Middle frontal gyrus (tissue), 1 donor: ENCODE data around the gene MAP3K13.

ENCODE experiments used
- DNase-seq: peaks from one replicate; pipeline ENCODE4 v3.0.0-alpha.2; 2015; ENCODE audit warnings: low spot score; ENCODE audit errors: extremely low spot score

The MAP3K13 gene, protein sequence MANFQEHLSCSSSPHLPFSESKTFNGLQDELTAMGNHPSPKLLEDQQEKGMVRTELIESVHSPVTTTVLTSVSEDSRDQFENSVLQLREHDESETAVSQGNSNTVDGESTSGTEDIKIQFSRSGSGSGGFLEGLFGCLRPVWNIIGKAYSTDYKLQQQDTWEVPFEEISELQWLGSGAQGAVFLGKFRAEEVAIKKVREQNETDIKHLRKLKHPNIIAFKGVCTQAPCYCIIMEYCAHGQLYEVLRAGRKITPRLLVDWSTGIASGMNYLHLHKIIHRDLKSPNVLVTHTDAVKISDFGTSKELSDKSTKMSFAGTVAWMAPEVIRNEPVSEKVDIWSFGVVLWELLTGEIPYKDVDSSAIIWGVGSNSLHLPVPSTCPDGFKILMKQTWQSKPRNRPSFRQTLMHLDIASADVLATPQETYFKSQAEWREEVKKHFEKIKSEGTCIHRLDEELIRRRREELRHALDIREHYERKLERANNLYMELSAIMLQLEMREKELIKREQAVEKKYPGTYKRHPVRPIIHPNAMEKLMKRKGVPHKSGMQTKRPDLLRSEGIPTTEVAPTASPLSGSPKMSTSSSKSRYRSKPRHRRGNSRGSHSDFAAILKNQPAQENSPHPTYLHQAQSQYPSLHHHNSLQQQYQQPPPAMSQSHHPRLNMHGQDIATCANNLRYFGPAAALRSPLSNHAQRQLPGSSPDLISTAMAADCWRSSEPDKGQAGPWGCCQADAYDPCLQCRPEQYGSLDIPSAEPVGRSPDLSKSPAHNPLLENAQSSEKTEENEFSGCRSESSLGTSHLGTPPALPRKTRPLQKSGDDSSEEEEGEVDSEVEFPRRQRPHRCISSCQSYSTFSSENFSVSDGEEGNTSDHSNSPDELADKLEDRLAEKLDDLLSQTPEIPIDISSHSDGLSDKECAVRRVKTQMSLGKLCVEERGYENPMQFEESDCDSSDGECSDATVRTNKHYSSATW

DNA sequence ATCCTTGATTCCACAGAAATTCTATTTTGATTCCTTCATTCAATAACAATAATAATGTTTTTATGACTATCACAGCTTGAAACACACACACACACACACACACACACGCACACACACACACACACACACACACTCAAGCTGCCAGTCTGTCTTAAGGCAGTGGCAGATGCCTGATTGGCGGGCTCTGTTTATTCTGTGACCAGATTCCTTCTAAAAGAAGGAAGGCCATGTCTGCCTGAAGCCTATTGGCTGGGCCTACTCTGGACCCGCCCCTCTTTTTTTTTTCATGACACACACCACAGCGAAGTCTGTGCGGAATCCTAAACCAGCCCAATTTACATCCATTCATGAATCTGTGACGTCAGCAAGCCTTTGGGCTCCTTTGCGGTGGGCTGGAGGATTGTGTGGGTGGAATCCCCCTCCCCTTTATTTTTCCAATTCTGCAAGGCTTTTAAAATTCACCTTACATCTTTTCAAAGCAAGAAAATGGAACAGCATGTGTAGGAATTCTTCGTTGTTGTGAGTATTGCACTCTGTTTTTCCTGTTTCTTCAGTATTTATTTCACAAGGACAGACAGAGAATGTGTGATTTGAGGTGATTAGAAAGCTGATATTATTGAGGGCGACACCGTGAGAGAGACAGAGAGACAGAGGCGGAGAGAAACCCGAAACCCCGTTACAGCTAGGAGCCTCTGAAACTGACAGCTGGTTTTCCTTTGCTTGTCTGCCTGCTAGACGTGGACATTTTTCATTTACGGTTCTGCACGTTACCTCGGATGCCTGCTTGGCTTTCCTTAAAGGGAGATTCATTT, at the start of gene MAP3K13:
Gene MAP3K13 (plus strand): TSS at position 287 of the 812 bp plus-strand sequence. CDS start 65,446 bp downstream, outside the sequence.
- peak; percentile 80 for DNase-seq

- DNase-seq = no peak
These were observed 49.2 kb upstream of the MAP3K13 start for GRCh38 chr3:185313693-185314246.

GRCh38 chr3:185316740-185317412, 46.1 kb upstream of the MAP3K13 start:
- no peak for DNase-seq

GRCh38 chr3:185317674-185318073, 45.3 kb upstream of the MAP3K13 start:
- DNase-seq = no peak

DNA sequence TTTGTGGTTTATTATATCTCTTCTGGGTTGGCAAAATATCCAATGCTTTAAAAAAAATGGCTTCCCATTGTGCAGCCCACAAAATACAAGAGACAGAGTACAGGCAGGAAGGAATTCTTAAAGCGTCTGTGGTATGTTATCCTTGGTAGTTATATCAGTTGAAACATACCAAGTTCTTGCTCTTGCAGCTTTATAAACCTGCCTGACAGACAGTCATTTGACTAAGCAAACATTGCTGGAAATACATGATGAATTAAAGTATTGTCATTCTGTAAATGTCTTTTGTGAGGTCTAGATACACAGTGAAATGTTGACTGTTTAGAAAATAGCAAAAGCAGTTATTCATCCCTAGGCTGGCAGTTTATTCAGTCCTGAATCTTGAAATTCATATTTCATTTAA, 44.8 kb upstream of the MAP3K13 start:
- no peak for DNase-seq

DNA sequence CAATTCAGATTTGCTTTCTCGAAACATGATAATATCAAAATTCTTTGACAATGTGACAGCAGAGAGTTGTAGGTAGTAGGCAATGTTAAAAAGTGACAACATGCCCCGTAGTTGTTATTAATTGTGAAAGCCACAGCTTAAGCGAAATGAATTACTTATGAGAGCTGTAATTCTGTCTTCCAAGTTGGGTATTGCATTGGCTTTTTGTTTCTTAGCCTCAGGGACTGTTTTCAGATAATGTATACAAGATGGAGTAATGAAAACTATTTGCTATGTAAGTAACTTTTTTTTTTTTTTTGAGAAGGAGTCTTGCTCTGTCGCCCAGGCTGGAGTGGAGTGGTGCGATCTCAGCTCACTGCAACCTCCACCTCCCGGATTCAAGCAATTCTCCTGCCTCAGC, 43.1 kb upstream of the MAP3K13 start:
- no peak for DNase-seq

DNA sequence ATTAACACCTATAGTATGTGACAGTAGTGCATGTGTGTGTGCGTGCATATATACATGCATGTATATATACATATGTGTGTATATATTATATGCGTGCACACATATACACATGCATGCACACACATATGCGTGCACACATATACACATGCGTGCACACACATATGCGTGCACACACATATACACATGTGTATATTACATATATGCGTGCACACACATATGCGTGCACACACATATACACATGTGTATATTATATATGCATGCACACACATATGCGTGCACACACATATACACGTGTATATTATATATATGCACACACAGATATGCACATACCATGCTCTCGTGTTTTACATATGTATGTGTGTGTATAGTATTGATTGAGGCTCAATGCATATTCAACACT, 42.0 kb upstream of the MAP3K13 start:
- DNase-seq = no peak

DNA sequence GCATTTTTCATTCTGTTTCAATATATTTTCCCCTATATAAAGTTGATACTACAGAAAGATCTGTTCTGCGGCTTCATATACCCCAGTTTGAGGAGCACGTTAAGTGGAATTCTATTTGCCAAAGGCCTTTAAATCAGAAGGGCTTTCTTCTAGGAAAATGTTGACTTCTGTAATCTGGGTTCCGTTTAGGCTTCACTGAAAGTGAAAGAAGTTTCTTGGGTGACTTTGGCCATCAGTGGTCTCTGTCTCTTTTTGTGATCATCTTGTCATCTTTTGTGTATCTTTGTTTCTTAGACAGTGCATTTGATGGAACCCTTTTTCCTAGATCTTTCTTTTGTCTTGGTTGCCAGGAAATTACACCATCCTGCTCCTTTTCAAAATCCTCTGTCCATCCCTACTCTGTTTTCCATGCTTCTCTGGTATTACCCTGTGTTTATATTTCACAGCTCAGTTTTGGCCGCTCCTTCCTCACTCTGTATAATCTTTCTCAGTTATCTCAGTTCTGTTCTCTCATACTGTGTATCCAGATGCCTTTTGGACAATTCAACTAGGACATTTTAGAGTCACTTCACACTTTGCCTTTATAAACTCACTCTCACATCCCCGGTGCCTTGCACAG, 40.7 kb upstream of the MAP3K13 start:
- no peak for DNase-seq

DNA sequence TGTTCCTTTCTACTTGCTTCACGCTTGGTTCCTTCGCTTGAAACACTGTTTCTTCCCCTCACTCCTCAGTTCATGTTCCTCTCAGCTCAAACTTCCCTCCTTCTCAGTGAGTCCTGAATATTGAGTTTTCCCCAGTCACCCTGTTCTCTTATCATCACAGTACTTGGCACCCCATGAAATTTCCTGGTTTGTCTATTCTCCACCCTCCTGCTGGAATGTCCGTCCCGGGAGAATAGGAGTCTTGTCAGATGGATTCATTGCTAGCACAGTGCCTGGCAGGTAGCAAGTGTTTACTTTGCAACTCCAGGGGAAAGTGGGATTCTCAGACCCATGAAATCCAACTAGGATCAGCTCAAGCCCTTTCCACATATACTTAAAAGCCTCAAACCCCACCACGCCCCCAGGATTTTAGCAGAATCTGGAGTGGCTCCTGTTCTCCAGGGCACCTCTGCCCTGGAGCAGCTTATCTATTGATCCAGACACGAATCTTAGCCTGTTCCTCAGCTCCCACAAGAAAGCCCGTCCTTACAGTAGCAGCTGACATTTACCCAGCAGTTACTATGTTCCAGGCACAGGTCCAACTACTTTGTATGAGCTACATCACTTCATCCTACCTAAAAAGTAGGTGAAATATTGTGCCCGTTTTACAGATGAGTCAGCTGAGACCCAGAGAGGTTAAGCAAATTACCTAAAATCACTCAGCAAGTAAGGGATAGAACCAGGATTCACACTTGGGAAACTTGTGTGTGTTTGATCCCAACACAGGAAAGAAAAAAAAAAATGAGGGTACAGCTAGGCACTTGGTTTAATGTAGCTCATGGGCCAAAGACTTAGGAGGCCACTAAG, 36.8 kb upstream of the MAP3K13 start:
- DNase-seq = no peak

GRCh38 chr3:185327062-185327461, 35.9 kb upstream of the MAP3K13 start:
- DNase-seq = no peak

DNA sequence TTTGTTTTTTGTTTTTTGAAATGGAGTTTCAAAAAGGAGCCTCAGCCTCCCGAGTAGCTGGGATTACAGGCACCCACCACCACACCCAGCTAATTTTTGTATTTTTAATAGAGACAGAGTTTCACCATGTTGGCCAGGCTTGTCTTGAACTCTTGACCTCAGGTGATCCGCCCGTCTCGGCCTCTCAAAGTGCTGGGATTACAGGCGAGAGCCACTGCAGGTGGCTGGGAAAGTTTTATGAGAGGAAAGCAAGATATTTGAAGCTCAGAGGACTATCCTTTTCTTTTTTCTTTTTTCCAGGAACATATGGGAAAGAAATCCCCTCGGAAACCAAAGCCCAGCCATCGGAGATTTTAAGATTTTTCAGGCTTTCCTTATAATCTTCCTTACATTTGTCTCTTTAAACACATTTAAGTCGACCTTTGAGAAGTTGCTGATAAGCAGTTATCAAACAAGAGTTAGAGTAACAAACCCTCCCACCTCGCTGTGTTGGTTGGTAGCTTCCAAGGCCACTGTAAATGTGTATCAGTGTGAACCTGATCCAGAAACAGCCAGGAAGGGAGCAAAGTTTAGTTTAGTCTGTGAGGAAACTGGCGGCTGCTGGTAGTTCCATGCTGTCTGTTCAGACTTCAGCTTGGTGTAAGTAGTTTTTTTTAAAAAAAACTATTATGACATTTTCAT, 34.5 kb upstream of the MAP3K13 start:
- DNase-seq = no peak

DNA sequence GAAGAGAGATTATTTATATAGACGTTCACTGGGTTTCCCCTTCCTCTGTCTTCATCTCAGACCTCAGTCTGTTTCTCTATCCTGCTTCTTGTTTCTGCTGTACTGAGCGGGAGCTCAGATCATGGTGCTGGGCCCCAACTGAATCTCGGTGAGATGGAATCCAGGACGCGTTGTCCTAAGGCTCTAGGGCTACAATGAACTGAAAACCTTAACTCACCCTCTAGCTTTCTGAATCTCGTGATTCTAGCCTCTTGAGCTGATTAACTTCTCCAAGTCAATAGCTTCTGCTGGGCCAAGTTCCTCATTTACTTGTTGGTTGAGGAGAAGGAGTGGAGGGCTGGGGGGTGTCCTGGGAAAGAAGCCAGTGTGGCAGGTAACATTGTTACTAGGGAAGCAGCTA, 32.7 kb upstream of the MAP3K13 start:
- DNase-seq = no peak

GRCh38 chr3:185330644-185331043, 32.3 kb upstream of the MAP3K13 start:
- DNase-seq = no peak

DNA sequence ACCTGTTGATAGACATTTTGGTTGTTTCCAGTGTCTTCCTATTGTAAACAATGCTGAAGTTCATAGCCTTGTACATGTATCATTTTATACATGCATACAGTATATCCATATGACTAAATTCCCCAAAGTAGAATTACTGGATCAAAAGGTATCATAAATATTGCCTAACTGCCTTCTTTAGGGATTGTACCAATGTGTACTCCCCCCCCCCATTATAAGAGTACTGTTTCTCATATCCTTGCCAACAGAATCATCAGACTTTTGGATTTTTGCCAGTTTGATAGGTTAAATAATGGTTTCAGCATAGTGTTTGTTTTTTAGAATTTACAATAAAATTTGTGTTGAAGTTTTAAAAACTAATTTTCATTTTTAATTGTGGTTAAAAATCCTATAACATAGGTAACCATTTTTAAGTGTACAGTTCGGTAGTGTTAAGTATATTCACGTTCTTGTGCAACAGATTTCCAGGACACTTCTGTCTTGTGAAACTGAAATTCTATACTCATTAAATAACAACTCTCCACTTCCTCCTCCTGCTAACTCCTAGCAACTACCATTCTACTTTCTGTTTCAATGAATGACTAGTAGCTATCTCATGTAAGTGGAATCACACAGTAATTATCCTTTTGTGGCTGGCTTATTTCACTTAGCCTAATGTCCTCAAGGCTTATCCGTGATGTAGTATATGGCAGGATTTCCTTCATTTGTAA, 30.8 kb upstream of the MAP3K13 start:
- DNase-seq = no peak

- DNase-seq = no peak
These were observed 27.1 kb upstream of the MAP3K13 start for GRCh38 chr3:185335799-185336198.

DNA sequence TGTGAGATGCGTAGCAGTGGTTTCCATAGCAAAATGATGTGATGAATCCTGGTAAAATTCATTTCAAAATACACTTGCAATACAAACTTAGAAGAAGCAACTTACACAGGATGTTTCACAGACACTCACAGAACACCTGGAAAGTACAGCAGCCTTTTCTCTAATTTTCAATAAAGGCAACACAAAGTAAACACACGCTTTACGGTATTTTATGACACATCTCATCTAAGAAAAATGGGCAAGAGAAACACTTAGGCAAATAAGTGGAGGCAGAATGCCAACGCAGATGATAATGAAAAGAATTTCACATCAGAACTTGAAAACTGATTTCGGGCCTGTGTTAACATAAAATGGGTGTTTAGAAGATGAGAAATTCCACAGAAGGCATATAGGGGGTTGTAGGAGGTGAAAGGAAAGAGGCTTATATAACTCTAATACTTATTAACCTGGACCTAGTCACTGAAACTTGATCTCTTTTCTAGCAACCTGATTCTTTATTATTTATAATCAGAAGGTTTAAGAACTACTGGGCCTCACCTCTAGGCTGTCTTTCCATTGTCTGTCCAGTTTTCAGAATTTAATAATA, 25.6 kb upstream of the MAP3K13 start:
- DNase-seq = no peak

GRCh38 chr3:185339945-185340344, 23.0 kb upstream of the MAP3K13 start:
- DNase-seq = no peak

DNA sequence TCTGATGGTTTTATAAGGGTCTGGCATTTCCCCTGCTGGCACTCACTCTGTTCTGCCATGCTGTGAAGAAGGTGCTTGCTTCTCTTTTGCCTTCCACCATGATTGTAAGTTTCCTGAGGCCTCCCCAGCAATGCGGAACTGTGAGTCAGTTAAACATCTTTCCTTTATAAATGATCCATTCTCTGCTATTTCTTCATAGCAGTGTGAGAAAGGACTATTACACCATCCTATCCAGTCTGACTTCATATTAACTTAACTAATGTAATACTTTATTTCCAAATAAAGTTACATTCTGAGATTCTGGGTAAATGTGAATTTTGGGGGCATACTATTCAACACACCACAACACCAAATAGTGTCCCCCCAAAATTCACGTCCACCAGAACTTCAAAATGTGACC, 22.2 kb upstream of the MAP3K13 start:
- no peak for DNase-seq
